ENCODE measurements around the gene SSPN.

The SSPN gene

DNA sequence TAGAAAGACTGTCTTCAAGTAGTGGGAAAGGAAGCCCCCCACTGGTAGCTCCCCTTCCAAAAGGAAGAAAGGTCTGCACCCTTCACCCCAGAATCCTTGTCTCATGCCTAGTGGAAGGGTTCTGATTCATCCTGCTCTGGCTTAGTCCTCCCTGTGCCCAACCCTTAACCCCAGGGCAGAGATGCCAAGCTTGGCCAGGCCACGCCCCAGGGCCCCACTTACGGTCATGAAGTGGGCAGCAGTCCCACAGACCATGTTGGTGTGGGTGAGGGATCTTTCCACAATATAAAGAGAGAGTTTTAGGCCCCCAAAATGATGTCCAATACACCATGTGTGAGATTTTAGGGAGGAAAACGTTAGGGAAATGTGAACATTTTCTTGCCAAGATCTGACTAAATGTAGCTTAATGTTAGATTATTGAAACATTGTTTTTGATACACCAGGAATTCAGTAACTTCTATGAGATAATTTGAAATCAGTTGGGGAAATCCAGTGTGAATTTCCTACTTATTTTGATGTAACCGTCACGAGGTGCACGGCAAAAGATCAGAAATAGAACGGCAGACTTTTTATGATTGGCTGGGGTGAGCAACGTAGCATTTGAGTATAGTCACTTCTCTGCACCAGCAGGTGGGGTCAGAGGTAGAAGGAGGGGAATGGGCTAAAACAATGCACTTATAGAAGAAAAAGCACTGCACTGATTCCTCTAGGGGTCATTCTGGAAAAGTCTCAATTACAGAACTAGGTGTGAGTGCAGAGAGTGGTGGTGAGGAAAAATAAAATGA, 8.2 kb upstream of the SSPN start:
- no peak for DNase-seq (ENCODE audit: low read depth in 2 of 2)

DNA sequence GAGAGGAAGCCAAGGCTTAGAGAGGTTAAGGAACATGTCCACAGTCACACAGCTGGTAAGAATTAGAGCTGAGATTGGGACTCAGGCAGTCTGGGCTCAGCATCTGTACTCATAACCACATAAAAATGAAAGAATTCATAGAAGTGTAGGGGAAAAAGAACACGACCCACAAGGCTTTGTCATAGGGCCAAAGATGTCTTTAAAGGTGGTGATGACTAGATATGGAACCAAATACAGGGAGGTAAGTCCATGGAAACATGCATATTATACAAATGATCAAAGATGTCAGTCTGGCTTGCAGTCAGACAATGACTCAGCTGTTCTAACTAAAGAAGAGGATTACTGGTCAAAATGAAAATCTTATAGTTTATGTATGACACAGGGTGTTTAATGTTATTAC, 7.2 kb upstream of the SSPN start:
- no peak for DNase-seq (ENCODE audit: low read depth in 2 of 2)

DNA sequence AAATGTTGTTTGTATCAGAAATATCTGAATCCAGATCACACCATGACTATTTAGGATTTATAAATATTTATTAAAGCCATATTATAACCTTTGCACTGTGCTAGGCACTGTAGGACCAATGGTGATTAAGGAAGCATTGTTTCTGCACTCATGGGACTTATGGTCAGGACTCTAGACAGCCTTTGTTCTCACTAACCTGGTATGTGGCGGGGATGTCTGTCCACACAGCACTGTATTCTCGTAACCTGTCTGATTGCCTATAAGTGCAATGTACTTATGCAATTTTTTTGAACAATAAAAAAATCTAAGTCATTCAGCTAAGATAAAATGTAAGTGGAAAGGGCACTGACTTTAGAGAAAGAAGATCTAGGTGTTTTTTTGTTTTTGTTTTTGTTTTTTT, 6.7 kb upstream of the SSPN start:
- no peak for DNase-seq (ENCODE audit: low read depth in 2 of 2)

DNA sequence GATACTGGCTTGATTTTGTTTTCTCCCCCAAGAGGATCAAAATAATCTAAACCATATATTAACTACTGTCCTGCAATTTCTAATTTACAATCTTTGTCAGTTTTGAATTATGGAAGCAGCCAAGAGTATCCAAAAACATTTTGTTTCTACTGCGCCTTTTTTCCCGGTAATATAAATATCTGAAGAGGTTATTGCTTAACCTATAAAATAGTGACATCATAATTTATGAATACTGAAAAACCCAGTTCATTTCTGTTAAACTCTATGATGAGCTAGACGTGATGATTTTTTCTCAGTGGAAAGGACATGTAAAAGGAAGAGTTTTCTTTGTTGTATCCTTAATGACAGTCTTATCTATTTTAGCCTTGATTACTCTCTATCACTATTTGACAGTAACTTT, 3.2 kb upstream of the SSPN start:
- no peak for DNase-seq (ENCODE audit: low read depth in 2 of 2)

DNA sequence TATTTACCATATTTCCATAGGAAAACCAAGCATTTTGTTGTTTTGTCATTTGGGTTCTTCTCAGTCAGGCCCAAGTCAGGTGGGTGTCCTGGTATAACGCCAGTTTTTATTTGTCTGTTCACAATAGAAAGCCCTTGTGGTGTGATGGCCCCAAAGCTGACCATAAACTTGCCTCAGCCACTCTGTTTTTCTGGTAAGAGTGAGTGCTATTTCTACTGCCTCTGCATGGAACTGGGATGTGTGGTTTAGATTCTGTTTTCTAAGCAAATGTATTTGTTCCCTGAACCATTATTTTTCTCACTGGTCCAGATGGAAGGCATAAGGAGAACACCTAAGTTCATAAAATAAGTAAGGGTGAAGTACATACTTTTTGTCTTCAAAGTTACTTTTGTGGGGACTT, 1.8 kb upstream of the SSPN start:
- no peak for DNase-seq (ENCODE audit: low read depth in 2 of 2)

DNA sequence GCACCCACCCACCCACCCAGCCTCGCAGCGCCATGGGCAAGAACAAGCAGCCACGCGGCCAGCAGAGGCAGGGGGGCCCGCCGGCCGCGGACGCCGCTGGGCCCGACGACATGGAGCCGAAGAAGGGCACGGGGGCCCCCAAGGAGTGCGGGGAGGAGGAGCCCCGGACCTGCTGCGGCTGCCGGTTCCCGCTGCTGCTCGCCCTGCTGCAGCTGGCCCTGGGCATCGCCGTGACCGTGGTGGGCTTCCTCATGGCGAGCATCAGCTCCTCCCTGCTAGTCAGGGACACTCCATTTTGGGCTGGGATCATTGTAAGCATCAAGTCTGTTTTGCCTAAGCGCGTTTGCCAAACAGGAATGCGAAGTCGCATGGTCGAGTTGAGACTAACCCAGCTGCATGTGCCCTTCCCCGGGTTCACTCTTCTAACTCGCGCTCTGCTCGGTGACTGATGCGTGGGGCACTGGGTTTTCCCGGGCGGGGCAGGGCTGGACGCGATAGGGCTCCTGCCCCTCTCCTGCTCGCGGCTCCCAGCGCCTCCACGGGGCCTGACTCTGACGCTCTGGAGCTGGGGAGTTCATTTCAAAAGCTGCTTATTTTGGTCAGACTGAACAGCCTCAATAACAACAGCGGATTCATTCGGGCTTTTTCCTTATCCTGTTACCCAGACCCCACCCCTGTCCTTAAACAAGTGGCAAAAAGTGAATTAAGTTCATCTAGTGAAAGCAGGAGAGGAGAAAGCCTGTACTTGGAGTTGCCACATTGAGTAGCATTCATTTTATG, 458 bp downstream of the SSPN start:
- DNase-seq (ENCODE audit: low read depth in 2 of 2) = no peak

DNA sequence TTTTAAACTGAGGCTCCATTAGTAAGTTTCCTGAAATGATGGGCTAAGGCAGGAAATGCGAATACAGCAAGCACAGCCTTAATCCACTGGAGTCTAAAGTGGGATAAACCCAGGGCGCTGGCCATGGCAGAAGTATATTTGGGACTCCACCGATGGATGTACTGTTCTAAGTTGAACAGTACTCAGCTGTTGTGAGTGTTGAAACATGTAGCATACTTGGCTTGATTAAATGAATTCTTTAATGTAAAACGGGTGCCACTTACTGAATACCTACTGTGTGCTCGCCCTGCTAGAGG, 996 bp downstream of the SSPN start:
- no peak for DNase-seq (ENCODE audit: low read depth in 2 of 2)

DNA sequence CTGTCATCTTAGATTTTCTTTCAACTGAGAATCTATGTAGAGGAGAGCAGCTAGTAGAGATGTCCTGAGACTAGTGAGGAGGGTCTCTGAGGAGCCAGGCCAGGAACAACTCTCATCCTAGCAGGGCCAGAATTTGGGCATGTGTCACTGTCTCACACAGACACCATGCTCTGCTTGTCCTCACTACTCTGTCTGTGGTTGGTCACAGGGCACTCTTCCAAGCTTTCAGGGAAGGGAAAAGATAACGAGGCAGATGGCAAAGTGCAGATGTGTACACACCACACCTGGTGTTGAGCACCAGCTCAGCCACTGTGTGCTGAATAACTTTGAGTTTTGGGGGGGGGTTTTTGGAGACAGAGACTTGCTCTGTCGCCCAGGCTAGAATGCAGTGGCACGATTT, 2.5 kb downstream of the SSPN start:
- no peak for DNase-seq (ENCODE audit: low read depth in 2 of 2)

DNA sequence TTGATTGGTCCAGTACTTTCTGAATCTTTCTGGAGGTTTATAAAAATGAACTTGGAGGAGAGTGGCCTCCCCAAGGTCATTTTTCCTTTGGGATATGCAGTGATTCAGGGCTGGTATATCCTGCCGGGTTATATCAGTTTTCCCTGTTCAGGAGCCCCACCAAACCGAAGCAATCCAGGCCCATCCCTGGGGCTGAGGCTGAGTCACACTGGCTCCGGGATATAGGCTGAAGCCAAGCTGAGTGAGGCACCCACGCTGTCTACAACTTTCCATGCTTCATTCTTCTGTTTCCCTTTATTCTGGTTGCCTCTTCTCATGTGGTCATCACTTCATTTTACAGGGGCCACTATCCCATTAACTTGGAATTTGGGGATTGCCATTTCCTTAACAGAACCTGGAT, 3.4 kb downstream of the SSPN start:
- no peak for DNase-seq (ENCODE audit: low read depth in 2 of 2)

DNA sequence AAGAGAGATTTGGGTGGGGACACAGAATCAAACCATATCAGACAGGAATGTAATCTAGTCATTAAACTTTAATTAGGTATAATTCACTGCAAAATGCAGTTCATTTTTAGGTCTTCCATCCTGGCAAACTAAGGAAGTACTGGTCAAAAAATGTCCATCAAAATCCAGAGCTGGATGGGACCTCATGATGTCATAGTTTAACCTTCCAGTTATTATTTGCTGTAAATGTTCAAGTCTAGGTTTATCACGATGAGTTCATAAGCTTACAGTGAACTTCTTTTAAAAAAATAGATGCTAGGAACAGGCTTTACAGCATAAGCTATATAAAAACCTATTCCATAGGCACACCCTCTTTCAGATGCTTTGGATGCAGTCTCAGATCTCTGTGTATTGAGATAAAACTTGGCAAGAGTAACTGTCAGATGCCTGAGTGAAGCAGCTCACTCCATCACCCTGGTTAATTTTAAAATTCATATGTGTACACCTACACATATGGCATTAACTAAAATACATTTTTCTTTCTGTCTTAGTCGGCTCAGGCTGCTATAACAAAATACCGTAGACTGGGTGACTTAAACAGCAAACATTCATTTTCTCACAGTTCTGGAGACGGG, 7.9 kb downstream of the SSPN start:
- no peak for DNase-seq (ENCODE audit: low read depth in 2 of 2)

DNA sequence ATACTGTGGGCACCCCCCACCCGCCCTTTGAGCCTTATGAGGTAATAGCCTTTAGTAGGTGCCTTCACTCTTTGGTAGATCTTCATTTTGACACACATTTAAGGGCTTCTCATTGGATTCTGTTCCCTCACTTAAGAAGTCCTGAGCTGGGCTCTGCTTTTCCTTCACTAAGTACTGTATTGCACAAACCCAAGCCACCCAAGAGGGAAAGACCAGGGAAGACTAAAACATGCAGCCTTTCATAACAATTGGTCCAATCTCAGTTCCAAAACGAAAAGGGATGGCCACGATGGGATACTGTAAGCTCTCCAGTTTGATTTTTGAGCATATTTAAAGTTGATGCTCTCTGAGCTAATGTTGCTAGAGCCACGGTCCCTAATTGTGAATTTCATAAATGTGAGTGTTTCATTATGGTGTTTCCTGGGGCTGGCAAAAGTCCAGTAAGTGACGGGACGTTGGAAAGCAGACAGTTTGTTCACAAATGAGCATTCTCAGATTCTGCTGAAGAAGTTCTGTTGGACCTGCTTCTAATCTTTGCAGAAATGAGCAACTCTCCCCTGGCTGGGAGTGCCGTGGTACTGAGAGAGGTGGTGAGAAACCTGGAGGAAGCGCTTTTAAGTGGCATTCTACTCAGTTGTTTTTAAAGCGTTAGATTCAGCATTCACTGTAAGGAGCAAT, 9.4 kb downstream of the SSPN start:
- DNase-seq (ENCODE audit: low read depth in 2 of 2) = no peak

DNA sequence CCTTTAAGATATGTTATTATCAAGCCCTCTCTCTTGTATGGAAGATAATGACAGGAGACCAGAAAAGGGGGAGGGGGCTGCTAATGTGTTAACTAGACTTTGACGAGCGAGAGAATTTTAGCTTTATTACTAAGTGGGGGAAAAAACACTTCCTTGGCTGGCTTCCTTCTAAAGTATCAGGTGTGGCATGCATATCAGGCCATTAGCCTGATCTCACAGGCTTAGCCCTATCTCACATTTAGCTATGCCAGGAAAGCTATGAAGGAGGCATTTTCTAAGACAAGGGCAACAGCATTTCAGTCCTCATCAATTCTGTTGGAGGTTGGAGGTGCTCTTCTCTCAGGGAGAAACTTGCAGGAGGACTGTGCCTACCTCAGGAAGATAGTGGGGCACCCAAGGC, 9.9 kb downstream of the SSPN start:
- no peak for DNase-seq (ENCODE audit: low read depth in 2 of 2)

DNA sequence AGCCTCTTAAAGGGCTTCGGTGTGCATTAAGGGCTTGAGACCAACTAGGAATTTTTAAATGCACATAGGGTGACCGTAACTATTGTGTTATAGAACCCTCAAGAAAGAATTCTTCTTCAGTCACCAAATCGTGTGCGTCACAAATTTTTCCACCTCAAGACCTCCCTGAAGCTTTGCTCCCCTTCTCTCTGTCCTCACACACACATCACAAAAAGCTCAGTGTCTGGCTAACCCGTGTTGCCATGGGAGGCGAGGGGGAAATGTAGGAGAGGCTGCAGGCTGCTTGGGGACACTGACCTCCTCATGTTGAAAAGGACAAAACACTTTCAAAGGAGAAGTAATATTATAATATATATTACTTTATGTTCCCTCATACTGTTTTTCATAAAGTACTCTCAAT, 10.6 kb downstream of the SSPN start:
- DNase-seq (ENCODE audit: low read depth in 2 of 2) = no peak

DNA sequence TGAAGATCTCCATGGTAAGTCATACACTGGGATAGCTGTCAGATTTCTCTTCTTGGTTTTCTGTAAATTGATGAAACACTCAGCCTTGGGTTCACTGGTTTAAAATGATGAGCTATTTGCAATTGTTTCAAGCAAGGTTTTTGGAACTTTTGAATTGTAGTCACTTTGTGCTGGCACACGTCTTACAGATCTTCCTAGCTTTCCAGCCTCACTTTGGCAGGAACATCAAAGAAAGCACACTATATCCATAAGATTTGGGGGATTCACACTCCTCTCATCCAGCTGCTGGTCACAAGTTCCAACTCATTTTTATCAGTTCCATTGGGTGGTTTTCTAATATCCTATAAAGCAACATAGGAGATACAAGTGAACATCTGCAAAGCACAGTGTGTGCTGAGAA, 16.0 kb downstream of the SSPN start:
- DNase-seq (ENCODE audit: low read depth in 2 of 2) = no peak

DNA sequence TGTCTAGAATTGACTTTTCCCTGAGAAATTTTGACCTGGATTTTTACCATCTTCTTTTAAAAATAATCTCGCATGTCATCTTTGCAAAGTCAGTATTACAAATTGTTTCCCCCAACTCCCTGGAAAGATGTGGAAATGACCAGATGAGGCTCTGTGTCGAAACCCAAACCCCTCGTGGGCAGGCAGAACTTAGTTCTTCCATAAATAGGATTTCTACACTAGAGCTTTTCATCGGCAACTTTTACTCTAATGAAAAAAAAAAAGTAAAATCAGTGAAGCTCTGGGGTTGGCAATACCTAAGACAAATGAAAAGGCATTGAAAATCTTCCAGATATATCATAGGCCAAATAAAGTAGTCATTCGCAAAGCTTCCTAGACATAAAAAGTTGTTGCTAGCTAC, 17.0 kb downstream of the SSPN start:
- DNase-seq (ENCODE audit: low read depth in 2 of 2) = no peak

DNA sequence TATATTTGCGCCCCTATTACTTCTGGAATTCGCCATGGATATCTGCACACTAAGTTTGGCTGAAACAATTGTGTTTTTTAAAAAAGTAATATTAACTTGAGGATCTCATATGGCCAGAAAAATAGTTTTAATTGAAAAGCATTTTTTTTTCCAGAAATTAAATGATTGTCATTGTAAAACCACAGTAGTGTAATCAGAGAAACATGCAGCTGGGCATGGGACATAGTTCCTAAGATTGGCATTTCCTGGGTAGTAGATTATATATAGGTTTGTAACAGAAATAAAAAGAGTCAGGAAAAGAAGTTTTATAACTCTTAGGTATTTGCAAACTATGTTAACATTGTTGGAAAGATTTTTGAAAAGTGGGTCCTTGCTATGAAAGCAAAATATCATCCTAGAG, 17.6 kb downstream of the SSPN start:
- DNase-seq (ENCODE audit: low read depth in 2 of 2) = no peak

DNA sequence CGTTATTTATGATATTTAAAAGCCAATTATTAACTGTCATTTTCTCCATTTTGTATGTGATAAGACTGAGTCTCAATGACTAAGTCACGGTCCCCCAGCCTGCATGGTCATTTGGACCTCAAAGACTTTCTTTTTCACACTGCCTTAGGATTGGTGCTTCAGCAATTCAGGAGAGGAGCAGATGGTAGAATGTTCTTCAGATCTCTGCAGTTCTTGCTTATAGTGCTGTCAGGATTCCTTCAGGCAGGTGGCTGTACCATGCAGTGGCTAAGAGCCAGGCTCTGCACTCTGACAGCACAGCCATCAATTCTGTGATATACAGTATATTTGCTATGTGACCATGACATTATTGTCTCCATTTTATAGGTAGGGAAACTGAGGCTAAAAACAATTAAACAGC, 18.7 kb downstream of the SSPN start:
- no peak for DNase-seq (ENCODE audit: low read depth in 2 of 2)

DNA sequence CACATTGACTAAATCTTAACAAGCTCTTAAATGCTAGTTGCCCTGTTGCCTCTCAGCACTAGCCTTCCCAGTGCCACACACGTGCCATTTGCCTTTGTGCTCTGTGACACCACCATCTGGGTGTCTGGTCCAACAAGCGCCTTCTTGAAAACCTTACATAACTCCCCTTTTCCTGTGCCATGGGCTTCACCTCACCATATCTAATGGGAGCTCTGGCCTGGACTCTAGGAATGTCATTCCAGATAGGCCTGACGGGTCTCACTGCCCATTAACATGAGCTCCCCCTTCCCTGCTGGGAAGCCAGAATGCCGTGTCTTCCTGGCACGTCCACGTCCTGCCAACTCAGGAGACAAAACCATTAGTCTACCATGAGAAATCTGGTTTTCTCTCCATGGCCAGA, 24.4 kb downstream of the SSPN start:
- DNase-seq (ENCODE audit: low read depth in 2 of 2) = no peak

DNA sequence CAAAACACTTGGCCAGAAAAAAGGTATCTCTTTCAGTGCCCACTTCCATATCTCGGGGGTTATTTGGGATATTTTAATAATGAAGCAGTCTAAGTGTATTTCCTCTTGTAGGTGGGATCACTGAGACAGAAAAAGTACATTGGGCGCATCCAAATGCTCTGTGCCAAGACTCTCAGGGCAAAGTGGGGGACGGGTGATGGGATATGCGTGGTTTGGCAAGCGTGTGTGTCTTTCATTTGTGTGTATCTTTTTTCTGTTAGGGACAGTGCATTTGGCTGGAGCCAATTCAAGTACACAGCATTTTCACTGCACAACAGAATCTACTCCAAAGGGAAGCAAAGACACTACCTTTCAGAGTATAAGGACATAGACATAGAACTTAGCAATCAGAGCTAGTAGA, 29.3 kb downstream of the SSPN start:
- no peak for DNase-seq (ENCODE audit: low read depth in 2 of 2)

DNA sequence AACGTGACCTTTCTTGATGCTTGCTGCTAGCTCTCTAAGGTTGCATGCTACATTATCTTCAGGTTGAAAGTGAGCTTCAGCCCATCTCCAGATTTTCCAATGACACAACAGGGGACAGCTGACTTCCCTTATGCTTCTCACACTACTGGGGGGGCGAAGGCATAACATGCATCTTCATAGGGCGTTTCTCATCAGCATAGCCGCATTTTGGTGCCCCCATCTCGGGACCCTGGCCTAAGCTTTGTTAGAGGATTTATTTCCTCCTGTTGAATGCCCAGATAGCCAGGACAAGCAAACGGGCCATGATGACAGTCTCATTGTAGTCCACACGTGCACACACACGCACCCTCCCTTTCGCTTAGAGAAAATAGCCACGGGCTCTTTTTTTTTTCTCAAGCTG, 30.7 kb downstream of the SSPN start:
- no peak for DNase-seq (ENCODE audit: low read depth in 2 of 2)

DNA sequence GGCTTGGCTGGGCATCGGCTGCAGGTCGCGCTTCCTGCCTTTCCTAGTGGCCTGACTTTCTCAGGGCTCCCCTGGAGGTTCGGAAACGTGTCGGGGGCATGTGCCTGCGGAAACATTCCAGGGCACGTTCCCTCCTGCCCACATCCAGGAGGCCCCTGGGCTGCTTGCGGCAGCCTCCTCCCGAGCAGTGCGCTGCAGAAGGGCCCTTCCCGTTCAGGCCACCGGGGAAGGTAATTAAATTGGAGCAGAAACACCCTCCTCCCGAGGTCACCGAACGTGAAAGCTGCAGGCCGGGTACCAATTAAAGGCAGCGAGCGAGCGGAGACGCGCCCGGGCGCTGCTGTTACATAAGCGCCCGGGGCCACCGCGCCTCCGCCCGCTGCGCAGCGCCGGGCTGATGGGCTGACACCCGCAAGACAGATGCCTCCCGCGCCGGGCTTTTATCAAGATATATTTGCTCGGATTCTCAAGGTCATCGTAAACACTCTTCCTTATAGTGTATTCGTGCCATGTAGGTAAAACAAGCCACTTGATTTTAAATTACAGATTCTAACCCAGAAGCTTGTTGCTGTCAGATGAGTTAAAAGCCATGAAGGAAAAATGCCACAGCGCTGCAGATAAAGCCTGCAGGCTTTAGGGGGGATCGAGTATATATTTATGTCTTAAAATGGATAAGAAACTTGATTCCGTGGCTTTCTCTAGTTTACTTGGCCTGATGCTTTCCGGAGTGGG, 31.4 kb downstream of the SSPN start:
- DNase-seq (ENCODE audit: low read depth in 2 of 2) = no peak

DNA sequence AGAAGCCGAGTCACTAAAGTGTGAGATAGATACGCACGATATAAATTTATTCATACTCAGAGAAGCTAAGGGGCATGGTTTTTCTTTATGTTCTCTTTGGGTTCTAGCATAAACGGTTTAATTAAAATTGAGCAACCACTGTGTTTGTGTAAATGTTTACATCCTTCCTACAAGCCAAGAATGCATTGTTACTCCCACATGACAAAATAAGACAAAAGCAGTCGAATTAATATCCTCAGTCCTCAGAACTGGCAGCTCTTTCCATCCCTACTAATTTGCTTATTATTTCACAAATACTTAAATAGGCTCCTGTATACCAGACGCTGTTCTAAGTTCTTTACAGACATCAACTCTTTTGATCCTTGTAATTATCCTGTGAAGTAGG, 32.0 kb downstream of the SSPN start:
- DNase-seq (ENCODE audit: low read depth in 2 of 2) = no peak
